Fibroblast of skin of left biceps (primary cell): Measurements from ENCODE around the gene PAM.

Experiments
- DNase-seq, 2 experiments: peaks; one replicate each; pipeline ENCODE4 v3.0.0-alpha.2; 2013; ENCODE audit warnings: low read depth in 2 of 2

Gene PAM

DNA sequence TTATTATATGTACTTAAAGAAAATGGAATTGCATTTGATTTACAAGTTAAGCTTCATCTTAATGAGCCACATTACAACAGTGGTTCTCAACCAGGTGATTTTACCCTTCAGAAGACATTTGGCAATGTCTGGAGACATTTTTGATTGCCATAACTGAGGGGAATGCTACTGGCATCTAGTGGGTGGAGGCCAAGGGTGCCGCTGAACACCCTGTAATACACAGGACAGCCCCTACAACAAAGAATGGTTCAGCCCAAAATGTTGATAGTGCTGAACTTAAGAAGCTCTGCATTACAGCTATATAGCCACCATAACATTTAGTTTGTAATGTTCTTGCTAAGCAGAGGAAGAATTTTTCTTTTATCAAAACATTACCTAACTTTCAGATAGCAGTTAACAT is 103.1 kb downstream of the PAM start:
- DNase-seq = no peak

GRCh38 chr5:102858808-102859207 is 103.7 kb downstream of the PAM start:
- no peak for DNase-seq

DNA sequence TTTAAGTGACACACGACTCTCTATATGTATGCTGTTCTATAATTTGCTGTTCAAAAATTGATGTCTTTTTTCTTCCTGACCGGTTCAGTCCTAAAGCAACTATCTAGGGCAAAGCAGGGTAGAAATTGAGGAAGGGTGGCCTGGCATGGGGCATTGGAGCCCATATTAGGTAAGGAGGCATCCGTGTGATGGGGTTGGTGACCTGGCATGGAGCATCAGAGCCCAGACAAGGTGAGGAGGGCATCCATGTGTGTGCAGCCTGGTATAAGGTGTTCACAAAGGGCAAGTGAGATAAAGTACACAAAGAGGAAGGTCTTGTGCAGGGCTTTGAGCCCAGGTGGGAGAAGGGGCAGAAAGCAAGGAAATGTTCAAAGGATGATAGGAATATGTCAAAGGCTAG is 104.9 kb downstream of the PAM start:
- DNase-seq = no peak

DNA sequence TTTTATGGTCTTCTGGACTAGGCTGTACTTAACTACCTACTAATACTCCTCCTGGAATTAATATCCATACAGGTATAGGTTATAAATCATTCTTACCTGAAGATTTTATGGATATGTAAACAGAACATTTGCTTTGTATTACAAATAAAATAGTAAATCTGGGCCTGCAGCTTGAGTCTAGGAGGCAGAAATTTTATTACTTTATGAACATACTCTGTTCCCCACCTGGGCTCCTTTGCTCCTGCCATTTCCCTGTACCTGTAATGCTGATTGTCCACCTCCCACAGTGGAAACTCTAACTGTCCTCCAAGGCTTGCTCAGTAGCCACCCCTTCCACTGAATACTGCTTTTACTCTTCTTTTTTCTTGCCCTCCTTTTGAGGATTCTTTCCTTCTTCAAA is 108.0 kb downstream of the PAM start:
- no peak for DNase-seq

DNA sequence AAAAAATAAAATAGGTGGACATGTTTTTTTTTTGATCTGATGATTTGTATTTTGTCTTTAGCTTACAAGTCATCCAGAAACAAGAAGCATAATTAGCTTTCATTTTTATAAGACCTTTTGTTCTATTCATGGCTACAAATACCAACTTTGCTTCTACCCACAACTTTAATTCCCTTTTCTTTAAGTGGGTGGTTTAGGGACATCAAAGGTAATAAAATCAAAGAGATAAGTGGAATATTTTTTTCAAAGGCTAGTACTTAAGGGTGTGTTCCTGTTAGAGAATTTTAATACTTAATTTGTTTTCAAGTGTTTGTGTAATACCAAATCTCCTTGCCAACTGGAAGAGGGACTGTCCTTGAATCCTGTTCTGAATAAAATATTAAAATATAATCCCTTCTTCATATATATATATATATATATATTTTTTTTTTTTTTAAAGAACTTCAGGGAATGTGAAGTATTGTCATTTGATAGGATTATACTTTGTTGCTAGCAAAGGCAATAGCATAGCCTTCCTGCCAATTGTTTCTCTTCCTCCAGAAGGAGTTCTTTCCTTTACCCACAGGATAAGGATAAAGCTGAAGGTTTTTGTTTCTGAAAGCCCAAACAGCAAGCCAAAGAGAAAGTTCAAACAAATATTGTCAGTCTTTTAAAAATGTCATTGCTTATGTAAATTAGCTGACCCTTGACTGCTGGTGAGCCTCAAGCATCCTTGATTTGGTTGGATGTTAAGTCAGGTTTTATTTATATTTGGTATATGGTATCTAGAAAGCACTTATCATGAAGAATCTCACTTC is 108.9 kb downstream of the PAM start:
- DNase-seq = no peak

- DNase-seq = no peak
These were observed 110.0 kb downstream of the PAM start for GRCh38 chr5:102865171-102865509.

- DNase-seq = peak; percentile 72 to 74
These were observed 110.6 kb downstream of the PAM start for GRCh38 chr5:102865510-102866236.

GRCh38 chr5:102866237-102866600 is 111.1 kb downstream of the PAM start:
- DNase-seq = no peak

DNA sequence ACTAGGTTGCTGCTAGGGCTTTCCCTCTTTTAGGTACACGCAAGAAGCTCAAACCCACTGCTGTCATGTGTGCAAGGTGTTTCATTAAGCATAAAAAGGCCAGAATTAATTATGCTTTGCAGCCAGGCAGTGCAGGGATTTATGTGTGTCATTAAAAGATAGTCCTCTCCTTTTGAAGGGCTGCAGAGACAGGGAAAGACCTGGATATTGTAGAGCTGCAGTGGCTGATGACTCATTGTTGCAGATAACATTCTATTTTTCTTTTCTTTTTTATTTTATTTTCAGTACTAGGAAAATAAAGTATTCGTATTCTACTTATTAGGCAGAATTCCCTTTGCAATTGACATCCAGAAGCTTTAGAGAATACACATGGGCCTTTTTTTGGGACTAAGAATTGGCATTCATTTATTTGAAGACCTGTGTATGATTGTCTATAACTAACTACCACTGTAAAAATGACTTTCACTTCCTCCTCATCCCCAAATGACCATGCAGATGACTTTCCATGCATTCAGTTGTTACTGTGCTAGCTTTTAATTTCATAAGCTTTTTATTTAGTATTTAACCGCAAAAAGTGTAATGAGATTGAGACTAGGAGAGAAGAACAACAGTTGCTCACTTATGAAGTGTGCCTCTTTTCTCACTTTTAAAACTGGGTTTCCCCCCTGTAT is 113.0 kb downstream of the PAM start:
- DNase-seq = no peak

GRCh38 chr5:102869230-102869629 is 114.1 kb downstream of the PAM start:
- no peak for DNase-seq

DNA sequence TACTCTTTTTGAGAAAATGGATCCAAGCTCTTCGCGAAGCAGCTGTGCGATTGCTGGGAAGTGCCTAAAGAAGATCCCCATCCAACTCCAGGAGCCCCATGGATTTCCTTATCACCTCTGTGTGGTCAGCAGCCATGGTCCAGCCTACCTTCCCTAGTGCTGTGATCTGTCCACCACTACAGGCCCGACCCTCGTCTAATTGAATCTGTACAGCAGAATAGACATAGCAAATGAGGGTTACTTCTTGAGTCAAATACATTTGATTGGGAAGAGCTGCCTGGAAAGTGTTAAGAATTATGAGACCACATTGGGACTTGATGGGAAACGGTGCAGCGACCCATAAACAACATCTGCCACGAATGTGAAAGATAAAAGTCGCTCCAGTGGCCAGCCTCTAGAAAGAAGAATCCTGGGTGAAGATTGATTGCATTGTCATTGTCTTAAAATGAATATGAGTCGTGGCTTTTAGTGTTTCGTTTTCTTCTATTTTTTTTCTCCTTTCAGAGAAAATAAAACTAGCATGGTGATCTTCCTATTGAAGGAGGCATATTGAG is 118.4 kb downstream of the PAM start:
- DNase-seq = no peak

GRCh38 chr5:102874054-102874453 is 118.9 kb downstream of the PAM start:
- no peak for DNase-seq

GRCh38 chr5:102875721-102876123 is 120.6 kb downstream of the PAM start:
- no peak for DNase-seq

DNA sequence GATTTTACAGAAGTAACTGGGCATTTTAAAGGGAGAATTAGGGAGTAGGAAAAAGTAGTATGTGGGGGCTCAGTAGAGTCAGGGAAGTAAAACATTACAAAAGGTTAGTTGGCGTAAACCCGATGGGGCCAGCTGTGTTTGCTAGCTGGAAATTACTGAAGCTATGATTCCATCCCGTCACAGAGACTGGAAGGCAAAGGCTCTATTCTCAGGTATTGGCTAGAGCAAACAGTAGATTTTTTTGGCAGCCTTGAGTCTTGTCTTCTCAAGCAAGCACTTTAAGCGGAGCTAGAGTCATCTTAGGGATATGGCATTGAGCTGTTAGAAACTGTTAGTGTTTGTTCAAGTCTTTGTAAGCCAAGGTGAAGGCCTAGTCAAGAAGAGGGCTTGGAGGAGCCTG is 121.5 kb downstream of the PAM start:
- DNase-seq = no peak

DNA sequence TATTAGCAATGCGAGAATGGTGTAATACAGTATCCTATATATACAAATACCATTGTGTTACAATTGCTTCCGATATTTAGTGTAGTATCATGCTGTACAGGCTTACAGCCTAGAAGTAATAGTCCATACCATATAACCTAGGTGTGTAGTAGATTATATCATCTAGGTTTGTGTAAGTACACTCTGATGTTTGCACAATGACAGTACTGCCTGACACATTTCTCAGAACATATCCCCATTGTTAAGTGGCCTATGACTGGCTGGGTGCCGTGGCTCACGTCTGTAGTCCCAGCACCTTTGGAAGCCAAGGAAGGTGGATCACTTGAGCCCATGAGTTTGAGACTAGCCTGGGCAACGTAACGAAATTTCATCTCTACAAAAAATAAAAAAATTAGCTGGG is 124.6 kb downstream of the PAM start:
- no peak for DNase-seq

GRCh38 chr5:102886586-102886985 is 131.5 kb downstream of the PAM start:
- no peak for DNase-seq

- no peak for DNase-seq
These were observed 133.4 kb downstream of the PAM start for GRCh38 chr5:102888483-102888882.

DNA sequence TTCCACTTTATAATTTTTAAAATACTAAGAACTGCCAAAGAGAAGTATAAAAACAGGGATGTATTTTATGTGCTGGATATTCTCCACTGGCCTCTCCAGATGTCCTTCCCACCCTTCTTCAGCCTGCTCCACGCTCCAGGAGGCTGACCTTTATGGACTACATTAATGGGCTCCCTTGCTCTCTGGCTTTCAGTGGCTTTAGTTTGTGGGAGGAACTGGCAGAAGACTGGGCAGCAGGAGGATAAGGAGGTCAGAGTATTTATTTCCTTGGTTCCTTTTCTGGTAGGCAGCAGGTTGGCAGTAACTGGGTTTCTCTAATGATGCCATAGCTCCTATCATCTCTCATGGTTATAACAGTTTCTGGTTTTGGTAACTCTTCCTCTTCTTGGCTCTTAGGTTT is 133.9 kb downstream of the PAM start:
- DNase-seq = no peak

- DNase-seq = no peak
These were observed 135.0 kb downstream of the PAM start for GRCh38 chr5:102890133-102890532.

GRCh38 chr5:102891175-102891574 is 136.1 kb downstream of the PAM start:
- no peak for DNase-seq

GRCh38 chr5:102893942-102894341 is 138.8 kb downstream of the PAM start:
- DNase-seq = no peak

DNA sequence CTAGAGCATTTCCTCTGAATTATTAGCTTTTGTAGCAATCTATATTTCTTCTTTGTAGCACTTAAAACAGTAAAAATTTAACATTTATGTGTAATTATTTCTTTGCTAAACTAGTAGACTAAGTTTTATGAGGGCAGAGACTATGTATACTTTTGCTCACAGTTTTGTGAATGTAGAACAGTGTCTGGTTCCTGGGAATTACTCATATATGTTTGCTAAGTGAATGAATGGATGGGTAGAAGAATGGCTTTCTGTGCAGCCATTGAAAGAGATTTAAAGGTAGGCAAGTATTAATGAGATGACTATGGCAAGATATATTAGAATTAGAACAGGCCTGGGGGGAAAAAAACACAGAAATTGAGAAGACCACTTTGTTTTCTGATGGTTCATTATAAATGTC is 140.1 kb downstream of the PAM start:
- no peak for DNase-seq

GRCh38 chr5:102895976-102896375 is 140.9 kb downstream of the PAM start:
- DNase-seq = no peak
